ENCODE results near the gene FUT7. TPM values are rescaled to one million over a fixed set of nuclear protein-coding genes. Genes with fewer than 3 reads are reported as not detected.
"Not testable (repeated sequence)": the region's sequence is repeated elsewhere in the genome, so short reads cannot be mapped to it uniquely, and the experiment has no call there.

Gene FUT7
- total and polyA plus RNA-seq, 8 donors = 0.12 to 0.19 (median 0.18) TPM; not detected in 5

DNA sequence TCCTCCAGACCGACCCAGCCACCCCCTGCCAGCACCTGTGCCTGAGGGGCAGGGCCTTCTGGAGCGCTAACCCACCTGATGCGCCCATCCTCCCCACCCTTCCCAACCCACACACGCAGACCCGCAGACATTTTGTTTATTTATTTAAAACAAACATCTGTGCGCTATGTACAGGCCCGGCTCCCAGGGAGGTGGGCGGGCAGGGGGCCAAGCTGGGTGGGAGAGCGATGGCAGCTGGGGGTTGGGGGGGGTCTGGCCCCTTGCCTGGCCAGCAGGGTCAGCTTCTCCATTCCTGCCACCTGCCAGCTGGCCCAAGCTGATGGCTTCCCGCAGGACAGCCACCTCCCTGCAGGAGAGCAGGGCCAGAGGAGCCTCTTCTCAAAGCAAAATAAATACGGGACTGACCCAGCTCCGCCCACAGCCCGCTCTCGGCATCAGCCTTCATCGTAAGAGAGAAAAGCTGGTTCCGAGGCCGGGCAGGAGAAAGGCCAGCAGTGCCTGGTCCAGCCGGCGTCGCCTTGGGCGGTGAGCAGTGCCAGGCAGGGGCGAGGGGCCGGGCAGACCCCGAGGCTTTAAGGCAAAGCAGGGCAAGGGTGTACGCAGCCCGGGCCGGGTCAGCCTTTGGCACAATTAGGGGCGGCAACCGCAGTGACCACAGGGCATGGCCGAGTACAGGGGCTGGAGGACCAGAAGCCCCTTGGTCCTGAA is 24.6 kb downstream of the FUT7 start:
- DNase-seq (no peak), ATAC-seq (peak; percentile 15 to 61 (median 30)), FAIRE-seq (no peak)
- intact Hi-C loops (cut with DNase I) = no loop called here
- H3K9me3 ChIP-seq = no peaks in the 10 kb centered on the region
- H3K27ac ChIP-seq = no peak overlapping the region
- H3K4me3 ChIP-seq = no peak overlapping the region
- TF ChIP-seq, protein P1, sequence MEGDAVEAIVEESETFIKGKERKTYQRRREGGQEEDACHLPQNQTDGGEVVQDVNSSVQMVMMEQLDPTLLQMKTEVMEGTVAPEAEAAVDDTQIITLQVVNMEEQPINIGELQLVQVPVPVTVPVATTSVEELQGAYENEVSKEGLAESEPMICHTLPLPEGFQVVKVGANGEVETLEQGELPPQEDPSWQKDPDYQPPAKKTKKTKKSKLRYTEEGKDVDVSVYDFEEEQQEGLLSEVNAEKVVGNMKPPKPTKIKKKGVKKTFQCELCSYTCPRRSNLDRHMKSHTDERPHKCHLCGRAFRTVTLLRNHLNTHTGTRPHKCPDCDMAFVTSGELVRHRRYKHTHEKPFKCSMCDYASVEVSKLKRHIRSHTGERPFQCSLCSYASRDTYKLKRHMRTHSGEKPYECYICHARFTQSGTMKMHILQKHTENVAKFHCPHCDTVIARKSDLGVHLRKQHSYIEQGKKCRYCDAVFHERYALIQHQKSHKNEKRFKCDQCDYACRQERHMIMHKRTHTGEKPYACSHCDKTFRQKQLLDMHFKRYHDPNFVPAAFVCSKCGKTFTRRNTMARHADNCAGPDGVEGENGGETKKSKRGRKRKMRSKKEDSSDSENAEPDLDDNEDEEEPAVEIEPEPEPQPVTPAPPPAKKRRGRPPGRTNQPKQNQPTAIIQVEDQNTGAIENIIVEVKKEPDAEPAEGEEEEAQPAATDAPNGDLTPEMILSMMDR (IDR thresholded peaks at IDR 0.05) = no peak
- peaks cover 0 to 19% (median 0%) of the 10 kb centered on the region in 3 donors for H3K36me3 ChIP-seq
- no peaks in the 10 kb centered on the region for H3K4me1 ChIP-seq
- no peaks in the 10 kb centered on the region for H3K27me3 ChIP-seq
- WGBS, 2 donors = 76 to 77% methylated on average over 30 of the region's 30 CpGs

DNA sequence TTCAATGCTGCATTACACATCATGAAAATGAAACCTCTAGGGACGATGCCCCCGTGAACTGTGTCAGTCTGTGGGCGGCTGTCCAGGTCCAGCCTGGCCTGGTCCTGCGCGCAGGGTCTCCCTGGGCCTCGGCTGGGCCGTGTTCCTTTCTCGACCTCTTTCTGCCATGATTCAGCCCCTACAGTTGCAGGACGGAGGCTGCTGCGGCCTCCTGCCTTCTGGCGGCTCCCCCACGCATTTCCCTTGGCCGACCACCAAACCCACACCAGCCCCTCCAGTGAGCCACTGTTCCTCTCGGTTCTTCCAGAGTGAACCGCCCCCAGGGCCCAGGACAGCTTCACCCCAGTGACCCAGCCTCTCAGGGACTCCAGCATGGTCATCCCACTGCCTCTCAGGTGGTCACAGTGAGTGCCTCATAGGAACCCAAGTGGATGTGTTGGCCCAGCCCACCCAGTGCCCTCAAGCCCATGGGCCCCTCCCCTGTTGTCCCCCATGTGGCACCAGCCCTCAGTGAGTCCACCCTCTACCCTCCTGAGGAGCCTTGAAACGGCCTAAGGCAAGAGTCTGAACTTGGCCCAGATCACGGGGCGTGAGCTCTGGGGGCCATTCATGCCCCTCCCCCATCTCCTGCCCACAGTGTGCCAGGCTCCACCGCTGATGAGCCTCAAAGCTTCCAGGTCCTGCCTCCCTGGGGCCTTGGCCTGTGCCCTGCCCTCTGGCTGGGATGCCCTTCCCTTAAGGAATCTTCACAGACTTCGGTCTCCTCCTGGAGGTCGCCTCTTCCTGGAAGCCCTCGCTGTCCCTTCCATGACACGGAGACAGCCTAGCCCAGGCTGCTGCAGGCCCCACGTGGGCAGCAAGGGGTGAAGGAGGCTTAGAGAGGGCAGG is 25.5 kb downstream of the FUT7 start:
- Histone ChIP-seq H3K9me3 (no peaks in the 10 kb centered on the region), H3K27ac (no peak overlapping the region), H3K4me1 (no peaks in the 10 kb centered on the region), H3K27me3 (no peaks in the 10 kb centered on the region), H3K4me3 (no peak overlapping the region), H3K36me3 (peaks cover 0 to 12% (median 0%) of the 10 kb centered on the region in 3 donors)
- intact Hi-C loops (cut with DNase I) = no loop called here
- DNase-seq (no peak), ATAC-seq (peak in 3 of 4 donors; percentile 8 to 26 (median 16)), FAIRE-seq (no peak)
- 85 to 91% methylated on average over 24 of the region's 24 CpGs for WGBS, 2 donors
- TF ChIP-seq, protein P1 (IDR thresholded peaks at IDR 0.05) = no peak

DNA sequence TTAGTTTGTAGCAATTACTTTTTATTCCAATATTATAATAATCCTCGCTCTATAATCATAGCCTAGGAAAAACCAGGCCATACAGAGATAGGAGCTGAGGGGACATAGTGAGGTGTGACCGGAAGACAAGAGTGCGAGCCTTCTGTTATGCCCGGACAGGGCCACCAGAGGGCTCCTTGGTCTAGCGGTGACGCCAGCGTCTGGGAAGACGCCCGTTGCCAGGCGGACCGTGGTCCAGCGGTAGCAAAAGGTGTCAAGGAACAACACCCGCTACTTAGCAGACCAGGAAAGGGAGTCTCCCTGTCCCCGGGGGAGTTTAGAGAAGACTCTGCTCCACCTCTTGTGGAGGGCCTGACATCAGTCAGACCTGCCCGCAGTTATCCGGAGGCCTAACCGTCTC is 27.6 kb downstream of the FUT7 start:
- H3K9me3 ChIP-seq; H3K4me1 ChIP-seq; H3K27ac ChIP-seq; DNase-seq; H3K4me3 ChIP-seq; H3K36me3 ChIP-seq; FAIRE-seq; intact Hi-C loops (cut with DNase I); ATAC-seq; H3K27me3 ChIP-seq: not testable (repeated sequence)
- WGBS, 2 donors = 41 to 54% methylated on average over 16 to 17 of the region's 17 CpGs

DNA sequence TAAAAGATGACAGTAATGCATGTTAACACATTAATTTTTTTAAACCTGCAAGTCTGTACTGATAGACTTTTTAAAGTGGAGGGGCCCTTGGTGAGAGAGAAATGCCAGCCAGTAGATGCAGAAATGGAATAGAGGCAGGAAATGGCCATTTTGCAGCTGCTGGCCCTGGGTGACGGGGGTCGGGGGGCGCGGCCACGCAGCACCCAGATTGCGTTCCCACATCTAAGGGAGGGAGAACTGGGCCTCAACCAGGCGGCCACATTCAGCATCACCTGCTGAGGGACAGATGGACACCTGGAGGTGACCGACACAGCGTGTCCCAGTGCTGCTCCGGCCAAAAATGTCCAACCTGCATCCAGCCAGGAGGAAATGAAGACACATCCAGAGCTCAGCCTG is 29.2 kb downstream of the FUT7 start:
- intact Hi-C loops (cut with DNase I) = no loop called here
- ATAC-seq = no peak
- H3K36me3 ChIP-seq = no peaks in the 10 kb centered on the region
- H3K9me3 ChIP-seq = no peaks in the 10 kb centered on the region
- FAIRE-seq = no peak
- DNase-seq = no peak
- no peak overlapping the region for H3K27ac ChIP-seq
- H3K27me3 ChIP-seq = no peaks in the 10 kb centered on the region
- TF ChIP-seq, protein P1 (IDR thresholded peaks at IDR 0.05) = no peak
- H3K4me3 ChIP-seq = no peak overlapping the region
- WGBS, 2 donors = 69 to 82% methylated on average over 10 of the region's 10 CpGs
- no peaks in the 10 kb centered on the region for H3K4me1 ChIP-seq

DNA sequence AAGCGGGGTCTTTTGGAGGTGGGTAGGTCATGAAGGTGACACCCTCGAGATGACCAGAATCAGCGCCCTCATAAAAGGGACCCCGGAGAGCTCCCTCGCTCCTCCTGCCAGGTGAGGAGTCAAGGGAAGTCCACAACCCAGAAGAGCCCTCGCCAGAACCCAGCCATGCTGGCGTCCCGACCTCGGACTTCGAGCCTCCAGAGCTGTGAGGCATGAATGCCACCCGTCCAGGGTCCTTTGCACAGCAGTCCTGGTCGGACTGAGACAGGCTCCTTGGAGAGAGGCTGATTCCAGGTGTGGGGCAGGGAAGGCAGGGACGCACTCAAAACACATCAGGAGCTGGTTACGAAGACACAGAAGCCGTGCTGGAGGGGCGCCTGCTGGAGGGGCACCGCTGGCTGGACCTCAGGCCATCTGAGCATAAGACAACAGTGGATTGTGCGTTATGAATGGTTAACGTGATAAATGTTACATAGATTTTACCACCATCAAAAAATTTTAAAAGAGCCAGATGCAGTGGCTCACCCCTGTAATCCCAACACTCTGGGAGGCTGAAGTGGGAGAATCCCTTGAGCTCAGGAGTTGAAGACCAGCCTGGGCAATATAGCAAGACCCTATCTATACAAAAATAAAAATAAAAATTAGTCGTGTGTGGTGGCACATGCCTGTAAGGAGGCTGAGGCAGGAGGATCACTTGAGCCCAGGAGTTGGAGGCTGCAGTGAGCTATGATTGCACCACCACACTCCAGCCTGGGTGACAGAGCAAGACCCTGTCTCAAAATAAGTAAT is 29.8 kb downstream of the FUT7 start:
- H3K4me3 ChIP-seq = no peak overlapping the region
- H3K9me3 ChIP-seq = no peaks in the 10 kb centered on the region
- no peak for ATAC-seq
- intact Hi-C loops (cut with DNase I) = no loop called here
- TF ChIP-seq, protein P1 (IDR thresholded peaks at IDR 0.05) = no peak
- 65 to 80% methylated on average over 19 to 20 of the region's 20 CpGs for WGBS, 2 donors
- no peaks in the 10 kb centered on the region for H3K4me1 ChIP-seq
- H3K27me3 ChIP-seq = no peaks in the 10 kb centered on the region
- H3K36me3 ChIP-seq = no peaks in the 10 kb centered on the region
- FAIRE-seq = no peak
- DNase-seq = no peak
- no peak overlapping the region for H3K27ac ChIP-seq

Data from pancreas (tissue), 10 donors.